Right lobe of liver (tissue), 4 donors: ENCODE data around the gene ZNF784.

Experiments used
- POLR2A ChIP-seq: fragments of 450-650 bp; IDR thresholded peaks from one replicate; pipeline ENCODE4 v1.6.1; 2017; ENCODE audit warnings: antibody characterized with exemption, mild to moderate bottlenecking
- TF ChIP-seq, protein P1 (sequence below), 4 donors: fragments of 200-600 bp in 3 of 4; fragments of 450-650 bp in 1 of 4; IDR thresholded peaks; one replicate each; pipeline versions ENCODE4 v1.5.1 to v1.8.0; 2016 to 2022; ENCODE audit warnings: antibody characterized with exemption in 4 of 4, mild to moderate bottlenecking in 2 of 4
- donor health status: DM: no; HTN: no; CAD: no.
- donor health status: DM: no; HTN: no; CAD: no.
- donor health status: DM: no; HTN: yes; CAD: no.

DNA sequence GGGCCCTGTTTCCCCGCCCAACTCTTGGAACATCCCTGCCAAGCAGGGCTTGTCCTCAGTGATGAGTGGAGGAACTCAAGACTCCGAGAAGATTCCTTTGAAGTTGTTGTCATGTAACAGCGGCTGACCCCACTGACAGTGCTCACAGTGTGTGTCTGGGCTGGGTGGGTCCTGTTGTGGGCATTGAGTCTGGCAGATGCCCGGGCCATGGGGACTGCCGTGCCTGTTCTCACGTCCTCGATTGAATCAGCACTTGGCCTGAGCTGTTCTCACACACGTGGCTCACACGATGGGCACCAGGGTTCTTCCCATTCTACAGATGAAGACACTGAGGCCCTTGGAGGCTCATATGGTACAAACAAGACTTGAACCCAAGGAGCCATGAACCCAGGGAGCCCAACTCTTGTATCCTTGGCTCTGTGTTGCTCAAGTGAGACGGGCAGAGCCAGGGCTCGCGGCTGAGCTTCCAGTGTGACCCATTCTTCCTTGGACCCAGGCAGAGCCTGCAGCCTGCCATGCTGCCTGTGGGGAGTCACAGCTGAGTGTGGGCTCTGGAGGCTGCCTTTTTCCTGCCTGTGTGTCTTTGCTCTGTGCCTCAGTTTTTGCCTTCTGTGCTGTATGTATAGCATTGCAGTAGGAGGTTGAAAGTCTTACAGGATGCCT lies 42.1 kb upstream of the ZNF784 start:
- TF ChIP-seq, protein P1, sequence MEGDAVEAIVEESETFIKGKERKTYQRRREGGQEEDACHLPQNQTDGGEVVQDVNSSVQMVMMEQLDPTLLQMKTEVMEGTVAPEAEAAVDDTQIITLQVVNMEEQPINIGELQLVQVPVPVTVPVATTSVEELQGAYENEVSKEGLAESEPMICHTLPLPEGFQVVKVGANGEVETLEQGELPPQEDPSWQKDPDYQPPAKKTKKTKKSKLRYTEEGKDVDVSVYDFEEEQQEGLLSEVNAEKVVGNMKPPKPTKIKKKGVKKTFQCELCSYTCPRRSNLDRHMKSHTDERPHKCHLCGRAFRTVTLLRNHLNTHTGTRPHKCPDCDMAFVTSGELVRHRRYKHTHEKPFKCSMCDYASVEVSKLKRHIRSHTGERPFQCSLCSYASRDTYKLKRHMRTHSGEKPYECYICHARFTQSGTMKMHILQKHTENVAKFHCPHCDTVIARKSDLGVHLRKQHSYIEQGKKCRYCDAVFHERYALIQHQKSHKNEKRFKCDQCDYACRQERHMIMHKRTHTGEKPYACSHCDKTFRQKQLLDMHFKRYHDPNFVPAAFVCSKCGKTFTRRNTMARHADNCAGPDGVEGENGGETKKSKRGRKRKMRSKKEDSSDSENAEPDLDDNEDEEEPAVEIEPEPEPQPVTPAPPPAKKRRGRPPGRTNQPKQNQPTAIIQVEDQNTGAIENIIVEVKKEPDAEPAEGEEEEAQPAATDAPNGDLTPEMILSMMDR (IDR thresholded peaks at IDR 0.05): no peak
- no peak for TF ChIP-seq POLR2A
